Mucosa of stomach (tissue), 1 donor: ENCODE results near the gene KCNJ4.

Experiments
- H3K27me3 ChIP-seq: one replicate; pipeline ENCODE4 v1.7.0; 2013; ENCODE audit warnings: mild to moderate bottlenecking, low read length; ENCODE audit not compliant: control insufficient read depth, insufficient read depth
- H3K36me3 ChIP-seq: one replicate; pipeline ENCODE4 v1.7.0; 2013; ENCODE audit warnings: low read length; ENCODE audit not compliant: control insufficient read depth, insufficient read depth
- H3K4me1 ChIP-seq: one replicate; pipeline ENCODE4 v1.7.0; 2013; ENCODE audit warnings: mild to moderate bottlenecking, low read length; ENCODE audit not compliant: control insufficient read depth, insufficient read depth
- H3K4me3 ChIP-seq: one replicate; pipeline ENCODE4 v1.7.0; 2013; ENCODE audit warnings: low read length
- H3K9ac ChIP-seq: one replicate; pipeline ENCODE4 v1.7.0; 2013; ENCODE audit warnings: mild to moderate bottlenecking, low read length, moderate library complexity
- H3K9me3 ChIP-seq: one replicate; pipeline ENCODE4 v1.7.0; 2013; ENCODE audit warnings: mild to moderate bottlenecking, low read length, moderate library complexity; ENCODE audit not compliant: control insufficient read depth
- donor health status: Pancreatic carcinoma.

KCNJ4 gene

GRCh38 chr22:38456272-38456835, 1.4 kb upstream of the KCNJ4 start:
- H3K4me1 ChIP-seq, result peaks cover 4% of the 10 kb centered on the region
- H3K27me3 ChIP-seq, result peaks cover 92% of the 10 kb centered on the region
- H3K36me3 ChIP-seq, result no peaks in the 10 kb centered on the region
- no peak overlapping the region for H3K4me3 ChIP-seq
- no peak overlapping the region for H3K9ac ChIP-seq
- no peaks in the 10 kb centered on the region for H3K9me3 ChIP-seq

- no peak overlapping the region for H3K4me3 ChIP-seq
- no peaks in the 10 kb centered on the region for H3K36me3 ChIP-seq
- H3K9me3 ChIP-seq, result no peaks in the 10 kb centered on the region
- peaks cover 4% of the 10 kb centered on the region for H3K4me1 ChIP-seq
- H3K27me3 ChIP-seq, result peaks cover 88% of the 10 kb centered on the region
- no peak overlapping the region for H3K9ac ChIP-seq
Measured at GRCh38 chr22:38455530-38456271, 702 bp upstream of the KCNJ4 start.

- peaks cover 87% of the 10 kb centered on the region for H3K27me3 ChIP-seq
- H3K4me1 ChIP-seq, result peaks cover 4% of the 10 kb centered on the region
- no peaks in the 10 kb centered on the region for H3K36me3 ChIP-seq
- H3K9ac ChIP-seq, result no peak overlapping the region
- H3K4me3 ChIP-seq, result no peak overlapping the region
- H3K9me3 ChIP-seq, result no peaks in the 10 kb centered on the region
Measured at GRCh38 chr22:38454353-38455075, 485 bp downstream of the KCNJ4 start.

- H3K9me3 ChIP-seq, result no peaks in the 10 kb centered on the region
Measured at GRCh38 chr22:38453996-38454352, 1.0 kb downstream of the KCNJ4 start.

GRCh38 chr22:38453066-38453672, 1.8 kb downstream of the KCNJ4 start:
- Histone ChIP-seq H3K27me3 (peaks cover 83% of the 10 kb centered on the region), H3K4me1 (peaks cover 4% of the 10 kb centered on the region), H3K36me3 (no peaks in the 10 kb centered on the region), H3K4me3 (no peak overlapping the region), H3K9me3 (no peaks in the 10 kb centered on the region), H3K9ac (no peak overlapping the region)

More at GRCh38 chr22:38453996-38454352, 1.0 kb downstream of the KCNJ4 start:
- Histone ChIP-seq H3K9ac (no peak overlapping the region), H3K4me3 (no peak overlapping the region), H3K27me3 (peaks cover 86% of the 10 kb centered on the region), H3K4me1 (peaks cover 4% of the 10 kb centered on the region), H3K36me3 (no peaks in the 10 kb centered on the region)

- Histone ChIP-seq H3K9me3 (no peaks in the 10 kb centered on the region), H3K36me3 (no peaks in the 10 kb centered on the region), H3K4me3 (no peak overlapping the region), H3K4me1 (peaks cover 4% of the 10 kb centered on the region), H3K27me3 (peaks cover 79% of the 10 kb centered on the region), H3K9ac (no peak overlapping the region)
Measured at GRCh38 chr22:38452373-38453065, 2.5 kb downstream of the KCNJ4 start.

- H3K4me3 ChIP-seq, result no peak overlapping the region
- H3K9ac ChIP-seq, result no peak overlapping the region
- peaks cover 4% of the 10 kb centered on the region for H3K4me1 ChIP-seq
- no peaks in the 10 kb centered on the region for H3K9me3 ChIP-seq
- H3K27me3 ChIP-seq, result peaks cover 73% of the 10 kb centered on the region
- H3K36me3 ChIP-seq, result no peaks in the 10 kb centered on the region
Measured at GRCh38 chr22:38451864-38452263, 3.1 kb downstream of the KCNJ4 start.

- H3K27me3 ChIP-seq, result peaks cover 73% of the 10 kb centered on the region
- no peak overlapping the region for H3K9ac ChIP-seq
- H3K4me3 ChIP-seq, result no peak overlapping the region
Measured at GRCh38 chr22:38451404-38451803, 3.6 kb downstream of the KCNJ4 start.

GRCh38 chr22:38450234-38450797, 4.7 kb downstream of the KCNJ4 start:
- H3K36me3 ChIP-seq, result no peaks in the 10 kb centered on the region
- peaks cover 72% of the 10 kb centered on the region for H3K27me3 ChIP-seq
- H3K9me3 ChIP-seq, result no peaks in the 10 kb centered on the region
- no peak overlapping the region for H3K9ac ChIP-seq
- H3K4me3 ChIP-seq, result no peak overlapping the region
- peaks cover 4% of the 10 kb centered on the region for H3K4me1 ChIP-seq

More at GRCh38 chr22:38451404-38451803, 3.6 kb downstream of the KCNJ4 start:
- Histone ChIP-seq H3K36me3 (no peaks in the 10 kb centered on the region), H3K4me1 (peaks cover 4% of the 10 kb centered on the region), H3K9me3 (no peaks in the 10 kb centered on the region)

- H3K27me3 ChIP-seq, result peaks cover 69% of the 10 kb centered on the region
- H3K4me1 ChIP-seq, result peaks cover 4% of the 10 kb centered on the region
- H3K9ac ChIP-seq, result no peak overlapping the region
- H3K36me3 ChIP-seq, result no peaks in the 10 kb centered on the region
- no peak overlapping the region for H3K4me3 ChIP-seq
- no peaks in the 10 kb centered on the region for H3K9me3 ChIP-seq
Measured at GRCh38 chr22:38449776-38450175, 5.2 kb downstream of the KCNJ4 start.

GRCh38 chr22:38448945-38449745, 5.9 kb downstream of the KCNJ4 start:
- Histone ChIP-seq H3K9me3 (no peaks in the 10 kb centered on the region), H3K9ac (no peak overlapping the region), H3K4me3 (no peak overlapping the region), H3K27me3 (peaks cover 63% of the 10 kb centered on the region), H3K4me1 (no peaks in the 10 kb centered on the region), H3K36me3 (no peaks in the 10 kb centered on the region)
